HTERT RPE-1 (cell line): Measurements from ENCODE around the gene MSMP.

Experiments
- in situ Hi-C: fragments of 300-500 bp; cut with MboI; formaldehyde crosslinking; loops from 4 replicates; pipeline ENCODE4 v1.14.3; 2020; ENCODE audit warnings: low sequenced_read_pairs

MSMP gene, protein sequence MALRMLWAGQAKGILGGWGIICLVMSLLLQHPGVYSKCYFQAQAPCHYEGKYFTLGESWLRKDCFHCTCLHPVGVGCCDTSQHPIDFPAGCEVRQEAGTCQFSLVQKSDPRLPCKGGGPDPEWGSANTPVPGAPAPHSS

DNA sequence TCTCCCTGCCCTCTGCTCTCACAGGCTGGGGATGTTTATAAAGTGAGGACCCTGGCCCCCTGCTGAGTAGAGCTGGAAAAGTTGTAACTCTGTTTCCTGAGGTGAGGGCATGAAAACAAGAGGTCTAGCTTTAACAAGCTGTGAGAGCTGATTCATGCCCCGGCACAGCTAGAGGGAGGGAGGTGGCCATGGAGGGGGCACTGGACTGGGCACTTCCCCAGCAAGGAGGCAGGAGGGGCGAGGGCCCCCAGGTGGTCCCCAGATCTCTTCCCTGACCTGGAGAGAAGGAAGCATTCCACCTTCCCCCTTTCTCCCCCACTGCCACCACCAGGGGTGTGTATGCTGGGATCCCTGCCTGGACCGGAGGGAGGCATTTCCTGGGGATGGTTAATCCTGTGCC, at the start of gene MSMP:
Gene MSMP, minus strand, starts transcription at position 13 of the 400 bp plus-strand sequence. CDS start 147 bp downstream, outside the sequence.
- in situ Hi-C loops: no loop called here

DNA sequence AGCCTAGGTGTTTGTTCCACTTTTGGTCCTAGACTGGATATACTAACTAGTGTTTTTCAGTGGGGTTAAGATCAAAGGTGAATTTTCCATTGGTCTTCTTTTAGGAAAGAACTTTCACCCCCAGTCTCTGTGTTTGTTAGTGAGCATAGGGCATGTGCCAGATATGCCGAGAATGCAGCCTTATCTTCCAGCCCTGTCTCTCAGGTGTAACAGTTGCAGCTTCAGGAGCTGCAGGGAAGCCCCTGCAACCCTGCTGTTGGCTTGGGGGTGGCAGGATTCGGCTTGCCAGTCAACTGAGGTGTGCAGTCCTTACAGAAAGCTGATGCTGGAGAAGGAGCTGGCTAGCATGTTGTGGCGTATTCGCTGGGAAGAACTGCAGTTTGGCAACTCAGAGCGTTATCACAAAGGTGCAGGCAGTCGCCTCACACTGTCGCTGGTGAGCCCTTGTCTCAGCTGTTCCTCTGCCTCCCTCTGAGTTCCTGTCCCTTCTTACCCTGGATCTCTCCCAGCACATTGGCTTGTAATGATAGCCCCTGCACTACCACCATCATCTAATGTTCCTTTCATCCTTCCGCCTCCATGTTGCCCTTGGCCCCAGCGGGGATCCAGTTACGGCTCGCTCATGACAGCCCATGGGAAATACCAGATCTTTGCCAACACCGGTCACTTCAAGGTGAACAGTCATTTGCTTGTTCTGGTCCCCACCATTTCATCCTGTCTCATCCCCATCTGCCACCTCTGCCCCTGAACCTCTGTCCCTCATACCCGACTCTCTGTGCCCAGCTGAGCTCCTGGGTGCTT, 47.5 kb upstream of the MSMP start:
- in situ Hi-C loops: no loop called here

DNA sequence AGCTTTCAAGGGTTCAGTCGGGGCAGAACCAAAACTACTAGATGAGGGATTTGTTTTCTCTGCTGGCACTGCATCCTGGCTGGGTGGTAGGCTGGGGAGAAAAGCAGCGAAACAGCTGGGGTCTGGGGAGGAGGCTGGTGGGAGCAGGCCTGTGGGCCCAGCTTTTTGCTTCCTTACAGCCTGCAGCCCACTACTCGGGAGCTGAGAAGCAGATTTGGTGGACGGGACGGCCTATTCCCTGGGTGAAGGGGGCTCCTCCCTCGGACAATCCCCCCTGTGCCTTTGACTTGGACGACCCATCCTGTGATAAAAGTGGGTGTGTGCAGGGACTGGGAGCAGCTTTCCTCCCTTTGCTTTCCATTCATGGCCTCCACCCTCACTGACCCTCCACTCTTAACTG, 46.5 kb upstream of the MSMP start:
- in situ Hi-C loops: no loop called here

DNA sequence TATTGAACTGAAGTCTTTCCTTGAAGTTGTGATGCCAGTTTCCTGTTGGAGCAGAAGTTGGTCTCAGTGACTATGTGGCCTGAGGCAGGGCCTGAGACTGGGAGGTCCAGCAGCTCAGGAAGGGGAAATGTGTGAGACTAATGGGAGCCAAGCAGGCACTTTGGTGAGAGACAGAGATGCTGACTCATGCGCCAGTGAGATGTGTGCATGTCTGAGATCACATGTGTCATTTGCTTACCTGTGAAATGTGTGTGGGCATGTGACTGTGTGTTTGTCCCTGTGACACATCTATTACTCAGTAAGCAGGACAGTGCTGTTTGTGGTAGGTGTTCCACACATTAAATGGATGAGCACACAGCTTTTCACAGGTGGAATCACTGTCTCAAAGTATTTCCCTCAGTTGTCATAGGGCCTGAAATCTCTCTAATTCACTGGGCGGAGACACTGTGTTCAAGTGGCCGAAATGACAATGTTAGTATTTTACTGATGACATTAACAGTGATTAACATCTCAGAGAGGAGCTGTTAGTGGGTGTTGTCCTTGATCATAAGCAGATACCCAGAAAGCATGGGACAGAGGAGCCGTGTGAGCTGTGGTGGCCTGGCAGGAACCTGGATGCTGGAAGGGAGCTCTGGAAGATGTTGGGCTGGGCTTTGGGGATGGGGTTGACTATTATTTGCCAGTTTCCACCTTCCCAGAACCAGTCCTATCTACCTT, 44.7 kb upstream of the MSMP start:
- in situ Hi-C loops: no loop called here

DNA sequence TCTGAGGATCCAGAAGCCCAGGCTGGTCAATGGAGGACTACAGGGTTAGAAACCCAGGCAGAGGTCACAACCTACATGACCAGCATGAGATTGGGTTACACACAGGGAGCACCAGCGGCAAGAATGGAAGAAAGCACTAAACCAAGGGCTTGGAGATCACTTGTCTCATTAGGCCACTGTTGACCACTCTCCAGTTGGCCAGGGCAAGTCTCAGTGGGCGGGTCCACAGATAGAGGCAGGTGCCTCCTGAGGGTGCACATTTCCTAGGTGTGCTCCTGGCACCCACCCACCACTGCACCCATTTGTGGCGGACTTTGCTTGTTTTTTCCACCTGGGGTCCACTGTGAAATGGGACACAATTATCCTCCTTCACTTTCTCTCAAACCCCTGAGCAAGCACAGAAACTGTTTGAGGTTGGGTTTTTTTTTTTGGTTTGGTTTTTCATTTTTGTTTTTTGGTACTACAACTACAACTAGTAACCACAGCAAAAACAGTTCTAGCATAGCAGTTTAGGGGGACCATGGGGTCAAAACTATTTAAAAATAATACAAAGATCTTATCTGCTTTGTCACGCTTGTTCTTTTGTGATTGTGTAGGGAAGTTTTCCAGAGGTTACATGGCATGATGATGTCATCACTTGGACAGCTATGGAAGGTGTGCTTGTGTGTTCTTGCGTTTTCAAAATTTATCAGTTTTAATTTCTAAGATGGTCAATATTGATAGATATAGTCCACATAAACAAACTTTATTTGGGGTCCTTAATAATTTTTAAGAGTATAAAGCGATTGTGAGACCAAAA, 43.4 kb upstream of the MSMP start:
- in situ Hi-C loops: no loop called here

DNA sequence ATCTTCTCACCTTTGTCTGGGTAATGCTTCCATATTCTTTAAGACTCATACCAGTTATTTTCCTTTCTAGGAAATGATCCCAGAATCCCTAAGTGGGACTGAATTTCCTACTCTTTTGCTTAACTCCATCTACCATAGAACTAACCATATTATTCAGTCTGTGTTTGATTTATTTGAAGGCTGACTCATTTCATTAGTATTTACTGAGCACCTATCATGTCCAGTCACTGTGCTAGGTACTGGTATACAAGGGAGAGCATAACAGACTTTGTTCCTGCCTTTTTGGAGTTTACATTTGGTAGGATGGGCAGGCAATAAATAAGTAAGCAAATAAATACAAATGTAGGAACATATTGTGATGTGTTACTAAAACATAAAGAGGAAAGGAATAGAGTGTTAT, 41.6 kb upstream of the MSMP start:
- in situ Hi-C loops: no loop called here

DNA sequence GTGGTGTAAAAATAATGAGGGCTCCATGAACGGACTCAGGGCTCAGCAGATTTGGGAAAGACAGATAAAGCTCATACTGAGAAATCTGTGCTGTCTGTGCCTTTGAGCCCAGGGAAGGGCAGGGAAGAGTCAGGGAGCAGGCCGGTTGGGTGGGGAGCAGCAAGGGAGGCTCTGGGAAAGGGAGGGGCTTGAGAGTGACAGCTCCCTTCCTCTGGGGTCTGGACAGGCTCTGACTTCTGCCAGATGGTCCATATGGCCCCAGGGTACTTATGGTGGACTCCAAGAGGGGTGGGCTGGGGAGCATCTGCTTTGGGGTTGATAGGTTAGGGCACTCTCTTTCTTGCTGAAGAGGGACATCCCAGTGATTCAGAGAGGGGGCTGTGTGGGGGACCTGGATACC, 39.4 kb upstream of the MSMP start:
- in situ Hi-C loops: no loop called here

DNA sequence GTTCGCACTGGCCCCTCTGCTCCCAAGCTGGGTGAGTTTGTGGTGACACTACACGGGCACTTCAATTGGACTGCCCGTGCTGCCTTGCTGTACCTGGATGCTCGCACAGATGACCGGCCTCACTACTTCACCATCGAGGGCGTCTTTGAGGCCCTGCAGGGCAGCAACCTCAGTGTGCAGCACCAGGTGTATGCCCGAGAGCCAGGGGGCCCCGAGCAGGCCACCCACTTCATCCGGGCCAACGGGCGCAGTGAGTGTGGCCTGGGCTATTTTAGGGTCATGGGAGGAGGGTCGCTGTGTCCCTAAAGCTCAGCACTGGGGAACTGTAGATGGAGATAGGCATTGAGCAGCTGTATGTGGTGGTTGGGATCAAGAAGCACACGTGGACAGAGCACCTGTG, 38.8 kb upstream of the MSMP start:
- in situ Hi-C loops: no loop called here

DNA sequence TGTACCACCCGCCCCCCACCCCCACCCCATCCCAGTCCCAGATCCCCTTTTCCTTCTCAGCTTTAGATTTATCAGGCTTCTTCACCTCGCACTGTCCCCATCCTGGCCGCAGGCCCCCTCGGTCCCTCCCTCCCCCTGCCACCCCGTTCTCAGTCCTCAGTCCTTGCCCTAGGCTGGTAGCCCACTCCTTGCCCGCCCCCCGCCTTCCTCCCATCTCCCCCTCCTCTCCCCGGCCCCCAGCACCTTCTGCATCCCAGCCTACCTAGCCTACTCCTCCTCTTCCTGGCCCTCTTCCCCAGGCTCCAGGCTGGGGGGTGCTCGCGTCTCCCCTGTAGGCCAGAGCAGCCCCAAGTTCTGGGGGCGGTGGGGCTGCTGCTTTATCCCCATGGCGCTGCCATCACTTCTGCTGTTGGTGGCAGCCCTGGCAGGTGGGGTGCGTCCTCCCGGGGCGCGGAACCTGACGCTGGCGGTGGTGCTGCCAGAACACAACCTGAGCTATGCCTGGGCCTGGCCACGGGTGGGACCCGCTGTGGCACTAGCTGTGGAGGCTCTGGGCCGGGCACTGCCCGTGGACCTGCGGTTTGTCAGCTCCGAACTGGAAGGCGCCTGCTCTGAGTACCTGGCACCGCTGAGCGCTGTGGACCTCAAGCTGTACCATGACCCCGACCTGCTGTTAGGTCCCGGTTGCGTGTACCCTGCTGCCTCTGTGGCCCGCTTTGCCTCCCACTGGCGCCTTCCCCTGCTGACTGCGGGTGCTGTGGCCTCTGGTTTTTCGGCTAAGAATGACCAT, 38.1 kb upstream of the MSMP start:
- in situ Hi-C loops: no loop called here

DNA sequence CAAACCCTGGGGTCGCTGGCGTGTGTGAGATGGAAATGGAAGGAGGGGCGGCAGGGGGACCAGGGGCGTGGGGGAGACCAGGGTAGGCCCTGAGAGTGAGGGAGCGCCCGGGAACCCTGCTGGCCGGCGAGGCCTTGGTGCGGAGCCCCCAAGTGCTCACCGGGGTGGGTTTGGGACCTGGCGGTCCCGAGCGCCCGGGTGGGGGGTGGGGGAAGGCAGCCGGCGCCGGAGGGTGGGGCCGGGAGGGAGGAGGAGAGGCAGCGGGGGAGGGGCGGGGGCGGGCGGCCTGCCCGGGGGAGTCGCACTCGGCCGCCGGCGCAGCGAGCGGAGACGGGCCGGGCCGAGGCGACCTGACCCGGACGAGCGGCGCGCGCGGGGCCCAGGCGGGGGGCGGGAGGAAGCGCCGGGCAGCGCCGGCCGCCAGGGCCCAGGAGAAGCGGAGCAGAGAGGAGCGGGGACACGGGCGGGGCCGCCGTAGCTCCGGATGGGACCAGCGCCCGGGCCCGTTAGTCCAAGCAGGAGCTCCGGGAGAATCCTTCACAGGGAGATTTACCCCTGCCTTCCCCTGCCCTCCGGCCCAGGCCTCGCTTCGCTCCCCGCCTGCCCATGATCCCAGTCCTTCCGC, 37.3 kb upstream of the MSMP start, which contains the start of gene NPR2:
Gene NPR2, plus strand, starts transcription at position 295 of the 625 bp plus-strand sequence. CDS start 818 bp downstream, outside the sequence.
- in situ Hi-C loops: no loop called here

DNA sequence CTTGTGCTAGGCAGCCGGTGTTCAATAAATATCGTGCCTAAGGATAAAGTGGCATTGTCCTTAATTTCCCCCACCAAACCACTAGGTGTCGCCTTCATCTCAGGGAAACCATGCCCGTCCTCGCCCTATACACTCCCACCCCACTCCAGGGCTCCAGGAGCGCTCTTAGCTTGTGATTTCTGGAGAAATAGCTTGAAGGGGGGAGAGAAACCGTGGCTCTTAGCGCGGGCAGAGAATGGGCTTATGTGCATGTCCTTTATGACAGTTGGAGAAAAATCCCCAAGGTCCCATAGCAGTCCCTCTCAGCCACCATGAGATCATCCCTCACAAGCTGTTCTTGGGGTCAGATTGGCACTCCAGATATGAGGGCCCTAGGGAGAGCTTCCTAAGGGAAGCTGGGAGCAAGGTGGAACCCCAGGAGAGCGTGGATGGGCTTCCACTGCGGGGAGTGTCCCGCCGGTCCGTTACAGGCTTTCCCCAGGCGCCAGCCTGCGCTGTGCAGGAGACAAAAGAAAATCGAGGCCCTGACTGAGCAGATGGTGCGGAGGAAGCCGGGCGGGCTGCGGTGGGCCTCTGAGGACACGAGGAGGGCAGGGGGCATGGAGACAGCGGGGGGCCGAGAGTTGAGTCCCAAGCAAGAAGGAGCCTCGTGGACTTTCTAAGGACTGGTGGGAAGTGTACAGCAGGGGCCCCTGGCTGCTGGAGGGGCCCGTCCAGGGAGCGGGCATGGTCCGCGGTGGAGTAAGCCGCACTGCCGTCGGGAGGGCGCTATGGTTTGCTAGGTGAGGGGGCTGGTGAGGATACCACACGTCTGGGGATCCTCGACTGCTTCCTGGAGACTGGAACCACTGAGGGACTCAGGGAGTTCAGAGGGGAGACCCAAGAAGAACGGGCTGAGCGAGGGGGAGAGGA, 36.6 kb upstream of the MSMP start:
- in situ Hi-C loops: no loop called here

DNA sequence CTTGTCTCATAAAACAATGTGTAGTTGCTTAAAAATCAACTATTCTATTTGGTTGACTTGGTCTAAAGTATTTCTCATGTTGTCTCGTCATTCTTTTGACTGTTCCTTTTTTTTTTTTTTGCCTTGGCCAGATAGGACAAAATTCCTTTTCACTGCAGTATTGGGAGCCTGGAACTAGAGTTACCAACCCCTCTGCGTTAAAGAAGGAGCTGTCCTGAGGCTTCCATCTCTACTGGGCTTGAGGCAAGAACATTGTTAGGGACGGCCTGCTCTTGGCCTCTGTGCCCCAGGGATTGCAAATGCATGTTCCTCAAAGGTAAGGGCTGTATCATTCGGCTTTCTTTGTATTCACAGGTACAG, 35.9 kb upstream of the MSMP start:
- in situ Hi-C loops: no loop called here

DNA sequence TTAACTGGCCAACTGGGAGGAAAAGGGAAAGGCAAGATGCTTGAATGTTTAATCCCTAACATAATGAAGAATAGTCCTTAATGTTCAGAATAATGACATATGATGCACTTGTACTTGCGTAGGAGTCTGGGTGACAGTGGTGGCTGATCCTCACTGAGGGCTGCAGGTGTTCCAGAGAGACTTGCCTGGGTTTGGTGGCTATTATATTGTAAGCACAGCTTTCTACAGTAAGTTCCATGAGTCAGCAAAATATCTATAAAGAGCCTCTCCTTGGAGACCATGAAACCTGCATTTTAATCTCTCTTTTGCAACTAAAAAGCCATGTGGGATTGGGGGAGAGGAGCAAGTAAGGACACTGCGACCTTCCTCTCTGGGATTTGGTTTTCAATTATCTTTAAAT, 35.5 kb upstream of the MSMP start:
- in situ Hi-C loops: no loop called here

DNA sequence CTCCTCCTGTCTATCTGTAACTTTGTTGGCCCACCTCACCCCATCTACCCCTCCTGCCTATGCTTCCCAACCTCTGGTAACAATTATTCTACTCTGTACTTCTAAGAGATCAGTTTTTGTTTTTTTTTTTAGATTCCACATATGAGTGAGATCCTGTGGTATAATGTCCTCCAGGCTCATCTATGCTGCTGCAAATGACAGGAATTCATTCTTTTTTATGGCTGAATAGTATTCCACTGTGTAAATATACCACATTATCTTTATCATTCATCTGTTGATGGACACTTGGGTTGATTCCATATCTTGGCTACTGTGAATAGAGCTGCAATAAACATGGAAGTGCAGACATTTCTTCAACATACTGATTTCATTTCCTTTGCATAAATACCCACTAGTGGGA, 29.3 kb upstream of the MSMP start:
- in situ Hi-C loops: no loop called here

DNA sequence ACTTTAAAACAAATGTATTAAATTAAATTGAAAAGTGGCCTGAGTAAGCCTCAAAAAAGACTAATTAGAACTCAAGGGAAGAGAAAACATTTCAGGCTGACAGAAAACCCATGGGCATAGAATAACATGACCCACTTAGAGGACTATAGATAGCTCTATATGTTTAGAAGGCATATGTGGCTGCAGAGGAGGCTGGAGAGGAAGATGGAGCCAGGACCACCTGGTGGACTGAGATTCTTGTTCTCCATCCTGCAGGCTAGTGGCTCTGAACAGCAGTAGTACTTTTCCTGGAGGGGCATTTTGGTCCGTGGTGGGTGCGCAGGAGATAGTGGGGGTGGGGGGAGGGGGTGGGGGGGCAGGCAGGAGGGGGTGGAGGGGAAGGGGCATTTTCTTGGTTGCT, 27.0 kb upstream of the MSMP start:
- in situ Hi-C loops: no loop called here

DNA sequence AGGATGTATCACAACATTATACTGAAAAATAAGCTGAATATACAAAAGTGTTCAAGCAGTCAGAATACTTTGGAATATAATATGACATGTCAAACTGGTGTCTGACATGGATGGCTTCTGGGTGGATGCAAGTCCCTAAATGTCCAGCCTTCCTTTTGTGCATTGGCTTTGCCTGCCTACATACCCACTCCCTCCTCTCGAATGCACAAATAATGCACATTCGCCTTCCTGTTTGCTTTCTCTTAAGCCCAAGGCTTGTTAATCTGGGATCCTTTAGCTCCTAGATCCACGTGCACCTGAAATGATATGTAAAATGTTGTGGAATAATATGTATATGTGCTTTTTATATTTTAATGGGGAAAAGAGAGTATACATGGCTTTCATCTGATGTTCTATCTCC, 24.4 kb upstream of the MSMP start:
- in situ Hi-C loops: no loop called here

DNA sequence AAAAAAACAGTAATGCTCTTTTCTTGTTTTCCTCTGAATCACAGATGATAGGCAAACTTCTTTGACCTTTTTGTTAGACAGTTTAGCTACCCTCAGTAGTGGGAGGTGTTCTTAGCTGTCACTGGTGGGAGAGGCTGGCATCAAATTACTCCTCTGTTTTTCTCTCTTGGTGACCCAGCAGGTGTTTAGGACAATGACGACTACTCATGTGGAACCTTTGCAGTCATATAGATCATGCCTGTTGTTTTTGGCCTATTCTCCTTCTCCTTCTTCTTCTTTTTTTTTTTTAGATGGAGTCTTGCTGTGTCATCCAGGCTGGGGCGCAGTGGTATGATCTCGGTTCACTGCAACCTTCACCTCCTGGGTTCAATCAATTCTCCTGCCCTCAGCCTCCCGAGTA, 21.9 kb upstream of the MSMP start:
- in situ Hi-C loops: no loop called here

DNA sequence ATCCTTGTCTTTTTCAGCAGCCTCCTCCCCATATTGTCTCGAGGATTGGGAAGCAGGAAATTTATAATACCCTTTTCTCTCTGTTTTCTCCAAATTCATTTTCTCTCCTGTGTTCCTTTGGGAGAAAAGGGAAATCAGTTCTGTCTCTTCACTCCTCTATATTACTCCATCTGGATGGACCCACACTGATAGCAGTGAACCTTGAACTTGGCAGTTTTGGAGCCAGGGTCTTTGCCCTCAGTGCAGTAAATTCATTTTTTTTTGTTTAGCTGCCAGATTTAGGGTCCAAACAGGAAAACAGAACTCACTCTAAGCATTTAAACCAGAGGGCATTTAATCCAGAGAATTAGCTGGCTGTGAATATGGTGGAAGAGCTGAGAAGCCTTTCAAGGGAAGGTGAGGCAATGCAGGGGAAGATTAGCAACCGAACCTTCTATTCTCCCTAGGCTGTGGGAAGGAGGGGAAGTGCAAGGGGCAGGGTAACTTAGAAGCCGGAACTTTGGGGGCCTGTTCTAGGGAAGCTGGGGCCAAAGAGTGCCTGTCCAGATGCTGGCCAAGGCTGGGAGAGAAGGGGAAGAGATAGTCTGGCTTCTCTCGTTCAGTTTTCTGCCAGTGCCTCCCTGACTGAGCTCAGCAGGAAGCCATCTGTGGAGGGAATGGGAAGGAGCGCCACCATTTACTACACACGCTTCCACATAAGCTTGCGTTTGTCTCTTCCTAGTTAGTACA, 21.0 kb upstream of the MSMP start:
- in situ Hi-C loops: no loop called here
